ENCODE data around the gene PPP1R37.
A peak's percentile ranks its signal among the peaks of the same experiment; 100 is the strongest.

The PPP1R37 gene

GRCh38 chr19:45144431-45145269 is 51.7 kb downstream of the PPP1R37 start:
- no peak for TF ChIP-seq CTCF (IDR thresholded peaks at IDR 0.05; ENCODE audit: extremely low read depth, insufficient read depth, missing control alignments)
- DNase-seq (ENCODE audit: low spot score), result peak; percentile 20
- in situ Hi-C loops (cut with MboI; ENCODE audit: low pct_unique_long_range_greater_than_20kb, low sequenced_read_pairs, unreplicated experiment), result no loop called here

GRCh38 chr19:45145270-45146189 is 52.6 kb downstream of the PPP1R37 start:
- DNase-seq (ENCODE audit: low spot score), result peak; percentile 29
- in situ Hi-C loops (cut with MboI; ENCODE audit: low pct_unique_long_range_greater_than_20kb, low sequenced_read_pairs, unreplicated experiment), result no loop called here
- TF ChIP-seq CTCF (IDR thresholded peaks at IDR 0.05; ENCODE audit: extremely low read depth, insufficient read depth, missing control alignments), result no peak

- no peak for TF ChIP-seq CTCF (IDR thresholded peaks at IDR 0.05; ENCODE audit: extremely low read depth, insufficient read depth, missing control alignments)
- in situ Hi-C loops (cut with MboI; ENCODE audit: low pct_unique_long_range_greater_than_20kb, low sequenced_read_pairs, unreplicated experiment), result no loop called here
- DNase-seq (ENCODE audit: low spot score), result peak; percentile 17
Observed at GRCh38 chr19:45146251-45146650, 53.3 kb downstream of the PPP1R37 start.

- no peak for TF ChIP-seq CTCF (IDR thresholded peaks at IDR 0.05; ENCODE audit: extremely low read depth, insufficient read depth, missing control alignments)
- no peak for DNase-seq (ENCODE audit: low spot score)
- in situ Hi-C loops (cut with MboI; ENCODE audit: low pct_unique_long_range_greater_than_20kb, low sequenced_read_pairs, unreplicated experiment), result no loop called here
Observed at GRCh38 chr19:45146741-45147205, 53.8 kb downstream of the PPP1R37 start.

GRCh38 chr19:45147835-45148676 is 55.1 kb downstream of the PPP1R37 start:
- in situ Hi-C loops (cut with MboI; ENCODE audit: low pct_unique_long_range_greater_than_20kb, low sequenced_read_pairs, unreplicated experiment), result no loop called here
- no peak for TF ChIP-seq CTCF (IDR thresholded peaks at IDR 0.05; ENCODE audit: extremely low read depth, insufficient read depth, missing control alignments)
- DNase-seq (ENCODE audit: low spot score), result no peak

- in situ Hi-C loops (cut with MboI; ENCODE audit: low pct_unique_long_range_greater_than_20kb, low sequenced_read_pairs, unreplicated experiment), result no loop called here
- no peak for TF ChIP-seq CTCF (IDR thresholded peaks at IDR 0.05; ENCODE audit: extremely low read depth, insufficient read depth, missing control alignments)
Observed at GRCh38 chr19:45149129-45149528, 56.1 kb downstream of the PPP1R37 start.

More at GRCh38 chr19:45149129-45149528, 56.1 kb downstream of the PPP1R37 start:
- no peak for DNase-seq (ENCODE audit: low spot score)

Data from GM13977 (cell line).